Muscle layer of duodenum (tissue), 2 donors: Measurements from ENCODE around the gene GPER1.
"Not testable (repeated sequence)": the region's sequence is repeated elsewhere in the genome, so short reads cannot be mapped to it uniquely, and the experiment has no call there.

Experiments
- H3K27ac ChIP-seq: one replicate; pipeline ENCODE4 v1.7.0; 2013; ENCODE audit warnings: mild to moderate bottlenecking, low read length
- H3K27me3 ChIP-seq: one replicate; pipeline ENCODE4 v1.7.0; 2013; ENCODE audit warnings: low read depth, mild to moderate bottlenecking, control low read depth, low read length
- H3K36me3 ChIP-seq, 2 donors: one replicate each; pipeline ENCODE4 v1.7.0; 2013; ENCODE audit warnings: low read length in 2 of 2, control low read depth in 1 of 2, mild to moderate bottlenecking in 1 of 2; ENCODE audit not compliant: insufficient read depth in 2 of 2, control insufficient read depth in 1 of 2
- H3K4me1 ChIP-seq, 2 donors: one replicate each; pipeline ENCODE4 v1.7.0; 2013; ENCODE audit warnings: low read length in 2 of 2, mild to moderate bottlenecking in 2 of 2, control low read depth in 1 of 2, moderate library complexity in 1 of 2; ENCODE audit not compliant: insufficient read depth in 2 of 2, control insufficient read depth in 1 of 2
- H3K4me3 ChIP-seq, 2 donors: one replicate each; pipeline ENCODE4 v1.7.0; 2013; ENCODE audit warnings: low read length in 2 of 2, low read depth in 1 of 2, mild to moderate bottlenecking in 1 of 2
- H3K9me3 ChIP-seq, 2 donors: one replicate each; pipeline ENCODE4 v1.7.0; 2013; ENCODE audit warnings: low read length in 2 of 2, control low read depth in 1 of 2, mild to moderate bottlenecking in 1 of 2; ENCODE audit not compliant: control insufficient read depth in 1 of 2
- donor health status: healthy.

GPER1 gene

DNA sequence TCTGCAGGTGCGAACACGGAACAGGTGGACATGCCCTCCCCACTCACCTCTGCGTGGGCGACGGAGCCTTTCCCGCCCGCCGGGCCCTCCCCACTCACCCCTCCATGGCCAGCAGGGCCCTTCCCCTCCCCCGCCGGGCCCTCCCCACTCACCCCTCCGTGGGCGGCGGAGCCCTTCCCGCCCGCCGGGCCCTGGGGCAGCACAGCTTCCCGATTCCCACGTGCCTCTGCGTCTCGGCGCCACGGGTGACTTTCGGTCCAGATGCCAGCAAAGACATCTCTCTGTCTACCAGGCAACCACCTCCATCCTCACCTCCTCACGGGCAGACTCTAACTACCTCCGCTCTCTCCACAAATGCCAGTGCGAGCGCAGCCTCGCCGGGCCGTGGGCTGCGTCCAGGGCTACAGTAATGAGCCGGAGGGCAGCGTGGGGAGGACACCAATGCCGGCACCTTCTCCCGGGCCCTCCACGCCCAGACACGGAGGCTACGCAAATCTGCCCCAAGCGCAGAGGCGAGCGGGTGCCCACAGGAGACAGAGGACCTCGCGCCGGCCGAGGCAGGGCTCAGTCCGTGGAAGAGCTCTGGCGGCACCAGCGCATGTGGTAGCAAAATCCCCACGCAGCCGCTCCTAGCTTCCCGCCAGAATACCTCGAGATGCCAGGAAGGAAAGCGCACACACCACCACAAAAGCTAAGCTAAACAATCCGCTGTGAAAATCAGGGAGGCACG, 21.8 kb downstream of the GPER1 start:
- no peak overlapping the region for H3K27ac ChIP-seq
- no peak overlapping the region for H3K4me3 ChIP-seq
- no peaks in the 10 kb centered on the region for H3K27me3 ChIP-seq
- no peaks in the 10 kb centered on the region for H3K9me3 ChIP-seq
- H3K36me3 ChIP-seq = peaks cover 0 to 7% of the 10 kb centered on the region in 2 donors
- H3K4me1 ChIP-seq = no peaks in the 10 kb centered on the region

- H3K27ac ChIP-seq = no peak overlapping the region
- H3K36me3 ChIP-seq = peaks cover 0 to 7% of the 10 kb centered on the region in 2 donors
- no peaks in the 10 kb centered on the region for H3K27me3 ChIP-seq
- H3K4me3 ChIP-seq = no peak overlapping the region
- H3K9me3 ChIP-seq = no peaks in the 10 kb centered on the region
- no peaks in the 10 kb centered on the region for H3K4me1 ChIP-seq
These were observed 22.4 kb downstream of the GPER1 start for GRCh38 chr7:1110358-1110757.

DNA sequence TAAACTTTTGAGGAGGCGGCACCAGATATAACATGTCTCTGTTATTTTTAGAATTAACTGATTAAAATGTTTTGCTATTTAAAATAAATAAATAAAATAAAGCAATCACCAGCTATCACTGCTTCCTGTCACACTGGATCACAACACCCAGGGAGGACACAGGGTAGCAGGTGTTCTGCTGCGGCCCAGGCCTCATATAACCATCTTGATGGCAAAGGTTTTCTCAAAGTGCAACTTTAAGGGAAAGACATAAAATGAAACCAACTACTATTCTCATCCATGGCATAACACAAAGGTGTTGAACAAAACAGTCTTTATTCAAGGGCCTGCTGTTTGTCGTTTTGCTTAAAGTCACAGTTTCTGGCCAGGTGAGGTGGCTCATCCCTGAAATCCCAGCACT, 23.2 kb downstream of the GPER1 start:
- no peak overlapping the region for H3K27ac ChIP-seq
- no peaks in the 10 kb centered on the region for H3K4me1 ChIP-seq
- H3K4me3 ChIP-seq = no peak overlapping the region
- H3K9me3 ChIP-seq = no peaks in the 10 kb centered on the region
- peaks cover 0 to 7% of the 10 kb centered on the region in 2 donors for H3K36me3 ChIP-seq
- no peaks in the 10 kb centered on the region for H3K27me3 ChIP-seq

DNA sequence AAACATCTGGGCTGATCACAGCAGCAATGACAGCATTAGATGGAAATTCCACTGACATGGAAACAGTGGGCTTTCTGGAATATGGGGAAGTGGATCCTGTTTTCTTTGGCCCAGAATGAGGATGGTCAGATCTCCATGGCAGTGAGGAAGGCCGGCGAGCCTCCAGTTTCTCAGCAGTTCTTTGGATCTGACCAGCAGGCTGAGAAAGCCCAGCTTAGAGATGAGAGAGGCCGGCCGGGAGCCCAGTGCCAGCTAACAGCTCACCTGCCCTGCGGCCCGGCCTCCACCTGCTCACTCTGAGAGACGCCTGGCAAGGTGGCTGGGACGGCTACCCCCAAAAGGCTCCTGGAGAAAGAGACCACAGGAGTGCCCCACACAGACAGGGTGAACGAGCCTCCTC, 24.2 kb downstream of the GPER1 start:
- no peaks in the 10 kb centered on the region for H3K27me3 ChIP-seq
- no peak overlapping the region for H3K4me3 ChIP-seq
- no peaks in the 10 kb centered on the region for H3K9me3 ChIP-seq
- no peak overlapping the region for H3K27ac ChIP-seq
- H3K4me1 ChIP-seq = no peaks in the 10 kb centered on the region
- peaks cover 0 to 7% of the 10 kb centered on the region in 2 donors for H3K36me3 ChIP-seq

DNA sequence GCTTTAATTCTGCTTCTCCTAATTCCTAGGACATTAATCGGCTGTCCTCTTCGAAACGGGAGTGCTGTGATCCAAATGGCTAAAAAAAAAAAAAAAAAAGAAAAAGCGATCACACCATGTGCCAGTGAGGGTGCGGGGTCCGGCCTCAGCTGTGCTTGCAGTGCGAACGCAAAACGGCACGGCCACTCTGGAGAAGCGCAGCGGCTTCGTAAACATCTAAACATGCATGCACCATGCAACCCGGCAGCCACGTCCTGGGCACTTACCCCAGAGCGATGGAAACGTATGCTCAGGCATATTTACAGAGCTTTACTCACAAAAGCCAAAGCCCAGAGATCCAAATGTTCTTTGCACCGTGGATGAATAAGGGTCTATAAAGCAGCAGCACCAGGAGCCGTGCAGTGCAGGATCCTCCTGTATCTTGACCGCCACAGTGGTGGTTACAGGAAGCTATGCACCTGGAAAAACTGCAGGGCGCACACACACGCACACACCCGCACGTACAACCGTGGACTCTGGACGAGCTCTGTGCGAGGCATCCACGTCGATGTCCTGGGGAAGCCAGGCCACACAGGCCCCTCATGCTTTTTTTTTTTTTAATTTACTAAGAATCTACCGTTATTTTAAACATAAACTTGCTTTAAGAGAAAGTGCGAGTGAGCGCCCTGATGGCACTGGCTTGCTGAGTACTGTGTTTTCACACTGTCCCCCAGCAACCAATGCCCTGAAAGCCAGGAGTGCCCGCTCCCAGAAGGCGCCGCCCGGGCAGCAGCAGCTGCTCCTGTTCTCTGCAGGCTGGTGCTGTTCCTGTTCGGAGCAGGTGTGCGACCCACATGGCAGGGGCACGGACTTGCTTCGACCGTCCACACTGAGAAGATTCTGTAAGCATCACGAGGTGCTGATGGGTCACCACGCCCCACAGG, 25.0 kb downstream of the GPER1 start:
- H3K27ac ChIP-seq = no peak overlapping the region
- no peaks in the 10 kb centered on the region for H3K9me3 ChIP-seq
- no peak overlapping the region for H3K4me3 ChIP-seq
- no peaks in the 10 kb centered on the region for H3K27me3 ChIP-seq
- H3K36me3 ChIP-seq = peaks cover 0 to 7% of the 10 kb centered on the region in 2 donors
- no peaks in the 10 kb centered on the region for H3K4me1 ChIP-seq

DNA sequence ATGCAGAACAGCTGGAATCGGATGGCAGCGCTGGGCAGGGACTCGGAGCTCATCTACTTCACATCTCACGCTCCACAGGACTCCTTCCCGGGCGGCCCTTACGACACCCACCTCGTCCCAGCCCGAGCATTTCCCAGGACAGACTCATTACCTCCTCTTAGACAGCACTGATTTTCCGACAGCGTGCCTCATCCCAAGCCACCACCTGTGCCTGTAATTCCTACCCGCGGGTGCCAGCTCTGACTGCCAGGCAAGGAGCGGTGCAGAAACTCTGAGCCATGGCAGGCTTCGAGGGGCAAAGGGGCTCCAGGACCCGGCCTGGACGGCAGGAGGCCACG, 25.6 kb downstream of the GPER1 start:
- Histone ChIP-seq H3K36me3 (peaks cover 0 to 7% of the 10 kb centered on the region in 2 donors), H3K4me1 (no peaks in the 10 kb centered on the region), H3K27me3 (no peaks in the 10 kb centered on the region), H3K9me3 (no peaks in the 10 kb centered on the region), H3K27ac (no peak overlapping the region), H3K4me3 (no peak overlapping the region)

- no peaks in the 10 kb centered on the region for H3K27me3 ChIP-seq
- no peak overlapping the region for H3K27ac ChIP-seq
- no peak overlapping the region for H3K4me3 ChIP-seq
- no peaks in the 10 kb centered on the region for H3K9me3 ChIP-seq
- peaks cover 0 to 7% of the 10 kb centered on the region in 2 donors for H3K36me3 ChIP-seq
- H3K4me1 ChIP-seq = no peaks in the 10 kb centered on the region
These were observed 26.2 kb downstream of the GPER1 start for GRCh38 chr7:1114088-1114487.

DNA sequence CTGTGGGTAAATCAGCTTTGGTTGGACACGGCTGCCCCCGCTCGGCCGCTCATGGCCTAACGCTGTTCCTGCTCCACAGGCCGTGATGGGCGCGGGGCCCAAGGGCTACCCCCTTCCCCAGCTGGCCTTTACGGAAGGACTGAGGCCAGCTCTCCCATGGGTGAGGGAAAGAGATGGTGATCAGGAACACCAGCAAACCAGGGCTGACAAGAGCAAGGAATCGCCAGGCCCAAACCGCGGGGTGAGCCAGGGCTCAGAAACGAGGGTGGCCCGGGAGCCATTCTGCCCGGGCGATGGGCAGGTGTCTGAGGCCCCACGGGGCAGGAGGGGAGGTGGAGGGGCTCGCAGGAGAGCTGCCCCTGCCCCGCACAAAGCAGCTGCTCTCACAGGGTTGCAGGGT, 26.6 kb downstream of the GPER1 start:
- H3K4me3 ChIP-seq = no peak overlapping the region
- H3K4me1 ChIP-seq = no peaks in the 10 kb centered on the region
- no peak overlapping the region for H3K27ac ChIP-seq
- H3K9me3 ChIP-seq = no peaks in the 10 kb centered on the region
- H3K36me3 ChIP-seq = peaks cover 0 to 7% of the 10 kb centered on the region in 2 donors
- H3K27me3 ChIP-seq = no peaks in the 10 kb centered on the region

GRCh38 chr7:1115171-1116045, 27.5 kb downstream of the GPER1 start:
- H3K4me1 ChIP-seq, H3K36me3 ChIP-seq, H3K27ac ChIP-seq, H3K27me3 ChIP-seq, H3K9me3 ChIP-seq, H3K4me3 ChIP-seq: not testable (repeated sequence)

GRCh38 chr7:1116383-1117008, 28.6 kb downstream of the GPER1 start:
- not testable (repeated sequence) for H3K9me3 ChIP-seq, H3K4me3 ChIP-seq, H3K27ac ChIP-seq, H3K27me3 ChIP-seq, H3K4me1 ChIP-seq, H3K36me3 ChIP-seq
